Measurements from ENCODE around the gene GCLC.
A peak's percentile ranks its signal among the peaks of the same experiment; 100 is the strongest.
"Not testable (repeated sequence)": the region's sequence is repeated elsewhere in the genome, so short reads cannot be mapped to it uniquely, and the experiment has no call there.

GCLC gene

GRCh38 chr6:53556986-53557715 lies 12.2 kb upstream of the GCLC start:
- DNase-seq = no peak

GRCh38 chr6:53553600-53553999 lies 8.7 kb upstream of the GCLC start:
- DNase-seq = not testable (repeated sequence)

- DNase-seq = not testable (repeated sequence)
Observed at GRCh38 chr6:53551681-53552080, 6.8 kb upstream of the GCLC start.

- peak; percentile 64 for DNase-seq
Observed at GRCh38 chr6:53547811-53548496, 3.1 kb upstream of the GCLC start.

GRCh38 chr6:53547166-53547810 lies 2.4 kb upstream of the GCLC start:
- DNase-seq = no peak

- DNase-seq = no peak
Observed at GRCh38 chr6:53546281-53546680, 1.4 kb upstream of the GCLC start.

GRCh38 chr6:53544217-53544469 lies 758 bp downstream of the GCLC start:
- no peak for DNase-seq

- DNase-seq = no peak
Observed at GRCh38 chr6:53543359-53544216, 1.3 kb downstream of the GCLC start.

GRCh38 chr6:53541900-53542299 lies 3.0 kb downstream of the GCLC start:
- DNase-seq = no peak

GRCh38 chr6:53540129-53540692 lies 4.7 kb downstream of the GCLC start:
- no peak for DNase-seq

GRCh38 chr6:53539561-53539960 lies 5.3 kb downstream of the GCLC start:
- no peak for DNase-seq

- DNase-seq = no peak
Observed at GRCh38 chr6:53536561-53536960, 8.3 kb downstream of the GCLC start.

GRCh38 chr6:53532942-53533341 lies 12.0 kb downstream of the GCLC start:
- no peak for DNase-seq

GRCh38 chr6:53532061-53532797 lies 12.7 kb downstream of the GCLC start:
- DNase-seq = no peak

- no peak for DNase-seq
Observed at GRCh38 chr6:53530780-53531386, 14.0 kb downstream of the GCLC start.

GRCh38 chr6:53530346-53530745 lies 14.6 kb downstream of the GCLC start:
- DNase-seq = no peak

GRCh38 chr6:53529324-53530036 lies 15.4 kb downstream of the GCLC start:
- DNase-seq = no peak

- no peak for DNase-seq
Observed at GRCh38 chr6:53528107-53528506, 16.8 kb downstream of the GCLC start.

- no peak for DNase-seq
Observed at GRCh38 chr6:53527249-53527765, 17.6 kb downstream of the GCLC start.

GRCh38 chr6:53526000-53526399 lies 18.9 kb downstream of the GCLC start:
- no peak for DNase-seq

GRCh38 chr6:53524455-53524815 lies 20.5 kb downstream of the GCLC start:
- no peak for DNase-seq

Data from SIG-M5 (cell line).